IPS DF 4.7 (cell line): ENCODE results near the gene IL1RN.

Source experiments
- DNase-seq: peaks from one replicate; pipeline ENCODE4 v3.0.0-alpha.2; 2013; ENCODE audit warnings: low spot score; ENCODE audit errors: extremely low read depth

Gene IL1RN

DNA sequence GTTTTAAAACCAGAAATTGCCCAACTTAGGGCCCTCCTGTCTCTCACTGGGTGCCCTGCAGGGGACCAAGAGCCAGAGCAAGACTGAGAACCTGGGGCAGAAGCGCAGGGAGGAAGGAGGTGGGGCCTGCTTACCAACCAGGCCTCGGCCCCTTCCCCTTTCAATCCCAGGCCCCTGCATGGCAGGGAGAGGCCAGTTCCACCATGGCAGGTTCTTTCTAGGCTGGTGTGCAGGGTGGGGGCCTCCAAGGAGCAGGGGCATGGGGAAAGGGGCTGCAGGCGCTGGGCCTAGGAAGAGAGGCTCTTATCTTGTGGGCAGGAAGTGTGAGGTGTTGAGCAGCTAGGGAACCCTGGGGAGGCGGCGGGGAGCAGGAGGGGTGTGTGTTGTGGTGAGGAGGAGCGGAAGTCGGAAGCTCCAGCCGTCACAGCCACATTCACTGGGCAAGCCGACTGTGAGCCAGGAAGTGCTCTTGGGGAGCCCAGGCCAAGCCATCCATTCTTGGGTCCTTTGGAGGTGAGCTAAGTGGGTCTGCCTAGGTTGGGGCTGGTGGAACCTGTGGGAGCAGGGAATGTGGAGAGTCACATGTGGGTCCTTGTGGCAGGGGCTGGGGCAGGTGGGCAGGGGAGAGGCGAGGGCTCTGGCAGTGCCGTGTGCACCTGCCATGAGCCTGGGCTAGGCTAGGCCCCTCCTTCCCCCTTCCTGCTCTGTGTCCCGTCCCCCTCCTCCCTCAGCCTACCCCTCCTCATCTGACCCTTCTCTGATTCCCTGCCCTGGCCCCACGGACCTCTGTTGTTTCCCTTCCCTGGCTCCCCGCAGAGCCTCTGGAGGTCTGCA lies 46.4 kb downstream of the IL1RN start, which contains the start of gene PSD4:
Gene PSD4 (plus strand): TSS at position 430 of the 834 bp plus-strand sequence. CDS start 8,486 bp downstream, outside the sequence.
- no peak for DNase-seq

DNA sequence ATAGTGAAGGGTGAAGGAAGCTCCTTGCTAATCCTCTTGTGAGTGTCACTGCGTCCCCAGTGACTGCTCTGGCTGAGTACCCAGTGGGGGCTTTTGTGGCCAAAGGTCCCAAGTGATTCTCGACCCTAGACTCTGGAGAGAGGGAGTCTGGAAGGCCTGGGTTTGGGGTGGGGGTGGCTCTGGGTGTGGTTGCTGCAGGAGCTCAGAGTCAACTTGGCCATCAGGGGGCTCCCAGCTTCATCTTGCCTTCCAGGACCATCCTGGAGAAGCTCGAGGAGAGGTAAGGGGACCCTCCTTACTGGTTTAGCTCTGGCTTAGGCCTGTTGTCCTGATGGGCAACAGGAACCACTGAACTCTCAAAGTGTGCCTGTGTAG lies 47.0 kb downstream of the IL1RN start:
- DNase-seq, result no peak

- no peak for DNase-seq
Observed at GRCh38 chr2:113175042-113175628, 47.7 kb downstream of the IL1RN start.

DNA sequence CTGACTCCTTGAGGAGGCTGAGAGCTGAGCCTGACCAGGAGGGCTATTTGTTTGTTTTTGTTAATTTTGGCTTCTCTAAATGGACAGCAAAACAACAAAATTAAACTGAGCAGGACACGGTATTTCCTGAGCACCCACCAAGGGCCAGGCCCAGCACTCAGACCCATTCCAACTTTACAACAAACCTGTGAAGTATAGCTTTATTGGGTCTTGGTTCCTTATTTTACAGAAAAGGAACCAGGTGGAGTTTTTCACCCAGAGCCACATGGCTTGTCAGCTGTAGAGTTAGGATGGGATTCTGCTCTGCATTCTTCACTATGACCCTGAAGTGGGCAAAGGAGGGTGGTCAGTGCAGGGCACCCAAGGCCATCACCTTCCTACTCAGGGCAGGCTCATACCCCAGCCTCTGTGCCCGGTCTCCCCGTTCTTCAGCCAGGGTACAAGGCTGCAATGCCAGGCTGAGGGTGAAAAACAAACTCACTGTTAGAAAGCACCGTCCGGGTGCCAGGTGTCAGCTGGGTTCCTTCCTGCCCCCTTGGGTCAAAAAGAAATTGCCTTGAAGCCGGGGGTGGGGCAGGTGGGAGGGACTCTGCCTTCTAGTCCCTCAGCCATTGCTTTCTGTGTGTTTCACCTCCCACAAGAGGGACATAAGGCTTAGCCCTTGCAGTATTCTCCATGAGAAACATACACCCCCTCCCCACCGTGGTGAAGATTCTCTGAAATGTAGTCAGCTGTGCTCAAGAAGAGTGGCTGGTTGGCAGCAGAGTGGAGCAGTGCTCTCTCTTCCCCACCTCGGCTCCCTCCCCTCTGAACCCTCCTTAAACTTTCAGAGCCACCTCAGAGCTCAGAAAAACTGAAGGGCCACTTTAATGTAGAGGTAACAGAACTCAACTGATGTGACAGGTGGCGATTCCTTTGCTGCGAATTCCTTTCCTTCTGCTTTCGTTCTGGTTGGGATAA lies 48.6 kb downstream of the IL1RN start:
- no peak for DNase-seq

DNA sequence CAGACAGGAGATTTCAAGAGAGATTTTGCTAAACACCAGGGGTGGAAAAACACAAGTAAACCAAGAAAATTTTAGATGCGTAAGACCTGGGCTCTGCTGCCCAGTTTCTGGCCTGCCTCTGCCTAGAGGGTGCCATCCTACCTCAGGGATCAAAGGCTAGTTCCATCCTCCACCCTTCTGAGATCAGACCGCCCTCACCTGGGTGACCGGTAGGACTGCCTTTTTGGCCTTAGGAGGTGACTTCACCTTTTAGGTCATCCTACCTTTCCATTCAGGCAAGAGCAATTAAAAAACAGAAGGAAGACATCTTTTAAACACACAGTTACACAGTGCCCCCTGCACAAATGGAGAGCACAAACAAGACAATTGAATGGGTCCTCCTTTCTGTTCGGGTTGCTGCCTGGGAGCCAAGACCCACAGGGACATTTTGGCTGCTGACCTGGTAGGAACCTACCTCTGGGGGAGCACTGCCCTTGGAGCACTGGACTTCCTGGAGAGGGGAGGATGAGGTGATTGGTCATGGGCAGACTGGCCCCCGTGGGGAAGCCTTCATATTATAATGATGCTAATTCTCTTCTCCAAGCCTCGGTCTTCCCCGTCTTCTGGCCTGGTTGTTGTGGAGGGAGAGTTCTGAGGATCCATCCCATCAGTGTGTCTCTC lies 49.4 kb downstream of the IL1RN start:
- DNase-seq, result no peak

GRCh38 chr2:113178069-113178746 lies 50.8 kb downstream of the IL1RN start:
- DNase-seq, result no peak

GRCh38 chr2:113178891-113179290 lies 51.5 kb downstream of the IL1RN start:
- no peak for DNase-seq

- DNase-seq, result no peak
Observed at GRCh38 chr2:113179446-113180045, 52.1 kb downstream of the IL1RN start.

DNA sequence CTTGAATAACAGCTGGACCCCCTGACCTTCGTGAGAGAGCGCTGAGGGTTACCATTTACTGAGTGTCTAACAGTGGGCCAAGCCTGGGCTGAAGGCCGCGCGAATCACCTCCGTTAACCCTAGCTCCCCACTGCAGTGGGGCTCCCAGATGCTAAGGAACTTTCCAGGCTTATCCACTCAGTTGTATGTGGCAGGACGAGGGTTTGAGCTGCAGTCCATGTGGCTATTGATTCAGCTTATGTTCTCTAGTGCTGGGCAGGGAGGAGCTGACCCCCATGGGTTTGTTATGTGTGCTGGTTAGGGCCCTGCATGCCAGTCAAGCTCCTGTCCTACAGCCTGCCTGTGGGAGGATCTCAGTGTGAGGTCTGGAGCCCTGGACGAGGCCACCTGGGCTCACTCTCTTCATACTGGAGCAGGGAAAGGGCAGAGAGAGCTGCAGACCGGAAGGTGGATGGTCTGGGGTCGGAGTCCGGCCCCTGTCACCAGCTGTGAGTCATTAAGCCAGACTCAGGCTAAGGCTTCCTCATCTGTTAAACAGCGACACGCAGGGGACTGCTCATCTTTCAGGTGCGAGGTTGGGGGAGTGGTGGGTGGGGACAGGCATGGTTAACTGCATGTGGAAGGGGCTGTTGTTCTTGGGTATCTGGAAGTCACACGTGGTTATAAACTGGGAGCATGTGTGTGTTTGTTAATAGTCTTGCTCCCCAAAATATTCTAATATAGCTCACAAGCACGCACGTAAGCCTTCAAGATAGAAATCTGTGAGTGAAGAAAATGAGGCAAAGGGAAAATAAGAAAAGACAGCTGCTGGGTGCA lies 52.9 kb downstream of the IL1RN start:
- no peak for DNase-seq

DNA sequence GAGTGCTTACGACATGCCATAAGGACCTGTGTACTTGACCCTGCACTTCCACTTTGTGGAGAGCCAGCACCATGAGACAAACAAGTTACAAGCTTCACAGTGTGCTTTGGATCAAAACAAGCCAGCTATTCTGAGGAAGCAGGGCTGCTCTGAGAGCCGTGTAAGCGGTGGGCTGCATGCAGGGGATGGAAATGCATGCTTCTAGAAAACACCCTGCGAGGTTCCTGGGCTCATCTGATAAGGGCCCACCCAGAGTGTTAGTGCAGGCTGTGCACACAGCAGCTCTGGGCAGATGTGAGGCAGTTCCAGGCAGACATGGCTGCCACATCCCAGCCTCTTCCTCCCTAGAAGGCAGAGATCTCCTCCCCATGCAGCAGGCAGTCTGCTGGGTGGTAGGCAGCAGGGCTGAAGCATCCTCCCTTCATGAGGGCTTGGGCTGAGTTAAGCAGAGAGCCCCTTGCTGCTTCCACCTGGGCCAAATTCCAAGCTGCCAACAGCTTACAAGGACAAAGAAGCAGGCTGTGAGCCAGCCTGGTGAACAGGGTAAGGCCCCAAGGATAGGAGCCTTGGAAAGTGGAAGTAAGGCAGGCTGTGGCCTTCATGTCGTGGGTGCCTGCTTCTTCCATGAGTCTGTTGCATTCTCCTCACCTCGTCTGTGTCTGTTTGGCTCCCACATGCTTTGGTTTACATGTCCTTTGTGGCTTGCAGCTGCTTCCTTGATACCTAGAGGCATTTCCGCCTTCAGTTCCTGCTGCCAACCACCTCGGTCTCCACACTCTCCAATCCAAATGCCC lies 54.1 kb downstream of the IL1RN start:
- no peak for DNase-seq

GRCh38 chr2:113182471-113183260 lies 55.3 kb downstream of the IL1RN start:
- DNase-seq, result no peak

- DNase-seq, result no peak
Observed at GRCh38 chr2:113183264-113183663, 55.9 kb downstream of the IL1RN start.
